ENCODE measurements around the gene ONECUT3. TPM values are rescaled to one million over a fixed set of nuclear protein-coding genes. Genes with fewer than 3 reads are reported as not detected.

The ONECUT3 gene
- total RNA-seq, 1 experiment from 2014 or later: not detected

GRCh38 chr19:1728816-1729567 lies 24.3 kb upstream of the ONECUT3 start:
- Mint-ChIP-seq H3K9me3 (ENCODE audit: unreplicated experiment) (no peaks in the 10 kb centered on the region), H3K36me3 (ENCODE audit: insufficient read depth, unreplicated experiment) (no peaks in the 10 kb centered on the region), H3K27ac (ENCODE audit: unreplicated experiment) (no peak overlapping the region), H3K27me3 (ENCODE audit: insufficient read depth, unreplicated experiment) (peaks cover 14% of the 10 kb centered on the region), H3K4me3 (ENCODE audit: unreplicated experiment) (no peak overlapping the region), H3K4me1 (ENCODE audit: low read depth, unreplicated experiment) (no peaks in the 10 kb centered on the region)
- Histone ChIP-seq H3K4me1 (no peaks in the 10 kb centered on the region; the same call in 1 of the 2 replicates), H3K36me3 (ENCODE audit: control insufficient read depth, insufficient read depth, low read length) (no peaks in the 10 kb centered on the region), H3K27me3 (replicated peaks; ENCODE audit: control insufficient read depth, insufficient read depth, low read length) (no peaks in the 10 kb centered on the region), H3K4me3 (ENCODE audit: low read depth, low read length) (no peak overlapping the region), H3K9me3 (no peaks in the 10 kb centered on the region)
- ChIA-PET CTCF (no interaction called here), POLR2A (no interaction called here)
- no peak for DNase-seq
- TF ChIP-seq CTCF (IDR thresholded peaks at IDR 0.05; ENCODE audit: insufficient read depth in 1 of 2, low read depth in 1 of 2, low read length in 1 of 2, severe bottlenecking in 1 of 2, unreplicated experiment in 1 of 2): no peak
- intact Hi-C loops (cut with micrococcal nuclease; ENCODE audit: unreplicated experiment): no loop called here
- BruUV-seq (replicated peaks): no TSS peak

GRCh38 chr19:1729568-1729925 lies 23.8 kb upstream of the ONECUT3 start:
- peaks cover 14% of the 10 kb centered on the region for H3K27me3 Mint-ChIP-seq (ENCODE audit: insufficient read depth, unreplicated experiment)
- no TSS peak for BruUV-seq (replicated peaks)

GRCh38 chr19:1730157-1730556 lies 23.1 kb upstream of the ONECUT3 start:
- no peaks in the 10 kb centered on the region; the same call in 1 of the 2 replicates for H3K4me1 ChIP-seq
- intact Hi-C loops (cut with micrococcal nuclease; ENCODE audit: unreplicated experiment): no loop called here
- no peaks in the 10 kb centered on the region for H3K27me3 ChIP-seq (replicated peaks; ENCODE audit: control insufficient read depth, insufficient read depth, low read length)
- ChIA-PET CTCF (interaction anchor here (0.6 kb wide), 1 partner anchor 464 kb away, joined by 3 read pairs; no protein-coding TSS in a partner anchor), POLR2A (no interaction called here)
- H3K9me3 ChIP-seq: no peaks in the 10 kb centered on the region
- peaks cover 14% of the 10 kb centered on the region for H3K27me3 Mint-ChIP-seq (ENCODE audit: insufficient read depth, unreplicated experiment)
- H3K27ac Mint-ChIP-seq (ENCODE audit: unreplicated experiment): no peak overlapping the region
- no peak for TF ChIP-seq CTCF (IDR thresholded peaks at IDR 0.05; ENCODE audit: insufficient read depth in 1 of 2, low read depth in 1 of 2, low read length in 1 of 2, severe bottlenecking in 1 of 2, unreplicated experiment in 1 of 2)
- no peaks in the 10 kb centered on the region for H3K36me3 Mint-ChIP-seq (ENCODE audit: insufficient read depth, unreplicated experiment)
- H3K36me3 ChIP-seq (ENCODE audit: control insufficient read depth, insufficient read depth, low read length): no peaks in the 10 kb centered on the region
- no peak for DNase-seq
- no peak overlapping the region for H3K4me3 ChIP-seq (ENCODE audit: low read depth, low read length)
- no peaks in the 10 kb centered on the region for H3K4me1 Mint-ChIP-seq (ENCODE audit: low read depth, unreplicated experiment)
- no peaks in the 10 kb centered on the region for H3K9me3 Mint-ChIP-seq (ENCODE audit: unreplicated experiment)
- no TSS peak for BruUV-seq (replicated peaks)
- no peak overlapping the region for H3K4me3 Mint-ChIP-seq (ENCODE audit: unreplicated experiment)

More at GRCh38 chr19:1729568-1729925, 23.8 kb upstream of the ONECUT3 start:
- ChIA-PET POLR2A (no interaction called here), CTCF (no interaction called here)
- TF ChIP-seq CTCF (IDR thresholded peaks at IDR 0.05; ENCODE audit: insufficient read depth in 1 of 2, low read depth in 1 of 2, low read length in 1 of 2, severe bottlenecking in 1 of 2, unreplicated experiment in 1 of 2): no peak
- Mint-ChIP-seq H3K36me3 (ENCODE audit: insufficient read depth, unreplicated experiment) (no peaks in the 10 kb centered on the region), H3K9me3 (ENCODE audit: unreplicated experiment) (no peaks in the 10 kb centered on the region), H3K27ac (ENCODE audit: unreplicated experiment) (no peak overlapping the region), H3K4me1 (ENCODE audit: low read depth, unreplicated experiment) (no peaks in the 10 kb centered on the region), H3K4me3 (ENCODE audit: unreplicated experiment) (no peak overlapping the region)
- Histone ChIP-seq H3K9me3 (no peaks in the 10 kb centered on the region), H3K27me3 (replicated peaks; ENCODE audit: control insufficient read depth, insufficient read depth, low read length) (no peaks in the 10 kb centered on the region), H3K36me3 (ENCODE audit: control insufficient read depth, insufficient read depth, low read length) (no peaks in the 10 kb centered on the region), H3K4me3 (ENCODE audit: low read depth, low read length) (no peak overlapping the region), H3K4me1 (no peaks in the 10 kb centered on the region; the same call in 1 of the 2 replicates)
- DNase-seq: no peak
- intact Hi-C loops (cut with micrococcal nuclease; ENCODE audit: unreplicated experiment): no loop called here
